Right lobe of liver (tissue), 6 donors: ENCODE results near the gene MAP7. TPM values are rescaled to one million over a fixed set of nuclear protein-coding genes. Genes with fewer than 3 reads are reported as not detected.
A peak's percentile ranks its signal among the peaks of the same experiment; 100 is the strongest.
"Not testable (repeated sequence)": the region's sequence is repeated elsewhere in the genome, so short reads cannot be mapped to it uniquely, and the experiment has no call there.

Experiments used
- ATAC-seq, 4 donors: fragments of 200-7000 bp; cut with Tn5 transposase; one replicate each; pipeline ENCODE4 v1.9.1; 2020; ENCODE audit warnings: mild to moderate bottlenecking in 4 of 4, moderate library complexity in 4 of 4
- DNase-seq, 3 donors: peaks; one replicate each; pipeline ENCODE4 v3.0.0-alpha.2; 2020
- H3K27ac ChIP-seq, 3 donors: fragments of 200-600 bp; one replicate each; pipeline ENCODE4 v1.8.0; 2022
- H3K27me3 ChIP-seq, 2 donors: fragments of 200-600 bp; one replicate each; pipeline ENCODE4 v1.8.0; 2022
- H3K36me3 ChIP-seq, 4 donors: fragments of 200-600 bp; sonication (generic) in 1 of 4; one replicate each; pipeline versions ENCODE4 v1.5.1 to v1.8.0; 2017 to 2022; ENCODE audit warnings: control low read depth in 1 of 4
- H3K4me1 ChIP-seq, 4 donors: fragments of 200-600 bp; sonication (generic) in 1 of 4; one replicate each; pipeline versions ENCODE4 v1.5.1 to v1.8.0; 2017 to 2022; ENCODE audit warnings: control low read depth in 1 of 4
- H3K4me3 ChIP-seq, 3 donors: fragments of 200-600 bp; one replicate each; pipeline ENCODE4 v1.8.0; 2022
- H3K9me3 ChIP-seq, 4 donors: fragments of 200-600 bp; sonication (generic) in 1 of 4; one replicate each; pipeline versions ENCODE4 v1.5.1 to v1.8.0; 2017 to 2022; ENCODE audit warnings: control low read depth in 1 of 4
- POLR2A ChIP-seq: fragments of 450-650 bp; IDR thresholded peaks from one replicate; pipeline ENCODE4 v1.6.1; 2017; ENCODE audit warnings: antibody characterized with exemption, mild to moderate bottlenecking
- WGBS: methylation state at CpG from one replicate; pipeline ENCODE4 v1.1.6; 2018; ENCODE audit warnings: low coverage, low lambda C conversion rate; ENCODE audit not compliant: insufficient coverage; ENCODE audit errors: missing lambda C conversion rate; 5-methylcytosine and 5-hydroxymethylcytosine counted together
- intact Hi-C, 2 donors: fragments of 100-400 bp; cut with DNase I; formaldehyde crosslinking; loops; one replicate each; pipeline versions ENCODE4 v1.11.2 to v1.14.1; 2022
- total RNA-seq, 6 experiments: library from RNA; depleted of rRNA in 2 of 6; stranded (reverse); fragments of >200 nt in 2 of 6; fragmentation: NEBNext Ultra II Directional in 3 of 6; extraction: Animal tissue kit (Norgen Biotek cat#: 25700) in 3 of 6; gene quantifications; one replicate each; pipeline versions ENCODE4 v1.1.0 to v1.2.4, GENCODE V29; 2016 to 2023
- TF ChIP-seq, protein P1 (sequence below), 4 donors: fragments of 200-600 bp in 3 of 4; fragments of 450-650 bp in 1 of 4; IDR thresholded peaks; one replicate each; pipeline versions ENCODE4 v1.5.1 to v1.8.0; 2016 to 2022; ENCODE audit warnings: antibody characterized with exemption in 4 of 4, mild to moderate bottlenecking in 2 of 4
- donor health status: DM: no; HTN: yes; CAD: no.
- donor health status: DM: no; HTN: no; CAD: no.
- donor health status: DM: no; HTN: no; CAD: no.
- donor health status: DM: no; HTN: yes; CAD: no.
- donor health status: DM: no; HTN: yes; CAD: no.

The MAP7 gene
- total RNA-seq, 6 experiments from 2014 or later, result 14.8 to 20.9 (median 17.9) TPM

DNA sequence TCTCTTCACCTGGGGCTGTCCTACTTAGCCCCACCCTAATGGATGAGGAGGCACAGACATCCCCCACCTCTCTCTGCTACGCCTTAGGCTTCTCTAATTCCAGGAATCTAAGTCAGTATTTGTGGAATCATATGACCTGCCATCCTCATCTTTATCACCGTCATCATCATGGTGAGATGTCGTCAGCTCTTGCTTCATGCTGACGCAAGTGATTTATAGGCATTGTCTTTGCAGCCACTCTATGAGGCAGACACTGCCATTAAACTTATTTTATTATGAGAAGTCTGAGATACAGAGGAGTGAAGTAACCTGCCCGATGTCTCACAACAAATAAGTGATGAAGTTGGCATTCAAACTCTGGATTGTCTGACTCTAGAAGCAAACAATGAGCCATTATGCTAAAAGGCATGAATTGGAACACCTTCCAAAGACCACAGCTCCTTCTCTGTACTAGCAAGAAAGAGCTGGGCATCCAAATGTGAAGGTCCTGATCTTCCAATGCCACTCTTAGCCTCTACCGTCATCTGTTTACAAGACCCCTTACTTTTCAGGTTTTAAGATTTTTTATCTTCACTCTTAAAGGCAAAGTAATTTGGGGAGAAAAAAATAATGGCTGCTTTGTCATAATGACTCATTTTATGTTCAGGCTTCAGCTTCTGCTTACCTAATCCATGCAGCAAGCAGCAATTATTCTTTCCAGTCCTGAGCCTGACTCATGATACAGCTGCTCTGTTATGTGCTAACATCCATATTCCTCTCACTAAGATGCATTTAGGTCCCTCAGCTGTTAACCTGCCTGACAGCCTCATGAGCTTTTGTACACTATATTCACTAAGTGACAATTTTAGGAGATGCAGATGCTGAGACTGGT lies 146.9 kb downstream of the MAP7 start:
- 84% methylated on average over 6 of the region's 6 CpGs for WGBS
- H3K27ac ChIP-seq, result no peak overlapping the region

GRCh38 chr6:136401749-136402148 lies 148.5 kb downstream of the MAP7 start:
- WGBS, result 90% methylated on average over 3 of the region's 3 CpGs
- no peaks in the 10 kb centered on the region for H3K27me3 ChIP-seq

More for the DNA sequence above, 146.9 kb downstream of the MAP7 start:
- ATAC-seq (peak in 1 of 4 donors; percentile 54), DNase-seq (no peak)
- Histone ChIP-seq H3K4me3 (no peak overlapping the region), H3K27me3 (no peaks in the 10 kb centered on the region), H3K9me3 (no peaks in the 10 kb centered on the region), H3K36me3 (no peaks in the 10 kb centered on the region), H3K4me1 (peaks cover 0 to 10% (median 4%) of the 10 kb centered on the region in 4 donors)
- TF ChIP-seq POLR2A, result no peak
- TF ChIP-seq, protein P1, sequence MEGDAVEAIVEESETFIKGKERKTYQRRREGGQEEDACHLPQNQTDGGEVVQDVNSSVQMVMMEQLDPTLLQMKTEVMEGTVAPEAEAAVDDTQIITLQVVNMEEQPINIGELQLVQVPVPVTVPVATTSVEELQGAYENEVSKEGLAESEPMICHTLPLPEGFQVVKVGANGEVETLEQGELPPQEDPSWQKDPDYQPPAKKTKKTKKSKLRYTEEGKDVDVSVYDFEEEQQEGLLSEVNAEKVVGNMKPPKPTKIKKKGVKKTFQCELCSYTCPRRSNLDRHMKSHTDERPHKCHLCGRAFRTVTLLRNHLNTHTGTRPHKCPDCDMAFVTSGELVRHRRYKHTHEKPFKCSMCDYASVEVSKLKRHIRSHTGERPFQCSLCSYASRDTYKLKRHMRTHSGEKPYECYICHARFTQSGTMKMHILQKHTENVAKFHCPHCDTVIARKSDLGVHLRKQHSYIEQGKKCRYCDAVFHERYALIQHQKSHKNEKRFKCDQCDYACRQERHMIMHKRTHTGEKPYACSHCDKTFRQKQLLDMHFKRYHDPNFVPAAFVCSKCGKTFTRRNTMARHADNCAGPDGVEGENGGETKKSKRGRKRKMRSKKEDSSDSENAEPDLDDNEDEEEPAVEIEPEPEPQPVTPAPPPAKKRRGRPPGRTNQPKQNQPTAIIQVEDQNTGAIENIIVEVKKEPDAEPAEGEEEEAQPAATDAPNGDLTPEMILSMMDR (IDR thresholded peaks at IDR 0.05), result no peak
- intact Hi-C loops, result no loop called here

DNA sequence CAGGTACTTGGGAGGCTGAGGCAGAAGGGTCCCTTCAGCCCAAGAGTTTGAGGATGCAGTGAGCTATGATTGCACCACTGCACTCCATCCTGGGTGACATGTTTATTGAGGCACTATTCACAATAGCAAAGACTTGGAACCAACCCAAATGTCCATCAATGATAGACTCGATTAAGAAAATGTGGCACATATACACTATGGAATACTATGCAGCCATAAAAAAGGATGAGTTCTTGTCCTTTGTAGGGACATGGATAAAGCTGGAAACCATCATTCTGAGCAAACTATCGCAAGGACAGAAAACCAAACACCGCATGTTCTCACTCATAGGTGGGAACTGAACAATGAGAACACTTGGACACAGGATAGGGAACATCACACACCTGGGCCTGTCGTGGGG lies 149.0 kb downstream of the MAP7 start:
- H3K9me3 ChIP-seq, intact Hi-C loops, H3K27ac ChIP-seq, DNase-seq, ATAC-seq, H3K27me3 ChIP-seq, H3K36me3 ChIP-seq, H3K4me1 ChIP-seq, H3K4me3 ChIP-seq: not testable (repeated sequence)
- 100% methylated on average over 1 of the region's 4 CpGs for WGBS

More at GRCh38 chr6:136401749-136402148, 148.5 kb downstream of the MAP7 start:
- Histone ChIP-seq H3K4me3 (no peak overlapping the region), H3K27ac (no peak overlapping the region), H3K4me1 (peaks cover 0 to 10% (median 4%) of the 10 kb centered on the region in 4 donors), H3K9me3 (no peaks in the 10 kb centered on the region), H3K36me3 (no peaks in the 10 kb centered on the region)
- no peak for TF ChIP-seq POLR2A
- TF ChIP-seq, protein P1 (IDR thresholded peaks at IDR 0.05), result no peak
- ATAC-seq (no peak), DNase-seq (no peak)
- intact Hi-C loops, result no loop called here

DNA sequence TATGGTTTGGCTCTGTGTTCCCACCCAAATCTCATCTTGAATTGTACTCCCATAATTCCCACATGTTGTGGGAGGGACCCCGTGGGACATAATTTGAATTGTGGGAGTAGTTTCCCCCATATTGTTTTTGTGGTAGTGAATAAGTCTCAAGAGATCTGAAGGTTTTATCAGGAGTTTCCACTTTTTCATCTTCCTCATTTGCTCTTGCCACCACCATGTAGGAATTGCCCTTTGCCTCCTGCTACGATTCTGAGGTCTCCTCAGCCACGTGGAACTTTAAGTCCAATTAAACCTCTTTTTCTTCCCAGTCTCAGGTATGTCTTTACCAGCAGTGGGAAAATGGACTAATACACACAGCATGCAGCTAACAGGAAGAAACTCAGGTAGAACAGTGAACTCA lies 151.8 kb downstream of the MAP7 start:
- Histone ChIP-seq H3K4me1 (no peaks in the 10 kb centered on the region), H3K4me3 (no peak overlapping the region), H3K9me3 (no peaks in the 10 kb centered on the region), H3K27ac (no peak overlapping the region), H3K27me3 (no peaks in the 10 kb centered on the region), H3K36me3 (no peaks in the 10 kb centered on the region)
- WGBS, result 82% methylated on average over 3 of the region's 3 CpGs
- TF ChIP-seq POLR2A, result no peak
- TF ChIP-seq, protein P1 (IDR thresholded peaks at IDR 0.05), result no peak
- DNase-seq (no peak), ATAC-seq (no peak)
- intact Hi-C loops, result no loop called here

- DNase-seq, result no peak
- Histone ChIP-seq H3K4me1 (no peaks in the 10 kb centered on the region), H3K27me3 (no peaks in the 10 kb centered on the region), H3K9me3 (no peaks in the 10 kb centered on the region), H3K27ac (no peak overlapping the region), H3K4me3 (no peak overlapping the region), H3K36me3 (no peaks in the 10 kb centered on the region)
- ATAC-seq, result peak; percentile 52 to 86 (median 67)
- intact Hi-C loops, result no loop called here
- TF ChIP-seq, protein P1 (IDR thresholded peaks at IDR 0.05), result no peak
- no peak for TF ChIP-seq POLR2A
- WGBS, result 83% methylated on average over 1 of the region's 1 CpG
Observed at GRCh38 chr6:136396908-136397307, 153.3 kb downstream of the MAP7 start.

- intact Hi-C loops, H3K4me3 ChIP-seq, H3K36me3 ChIP-seq, ATAC-seq, H3K9me3 ChIP-seq, H3K27me3 ChIP-seq, DNase-seq, H3K27ac ChIP-seq, H3K4me1 ChIP-seq: not testable (repeated sequence)
- WGBS, result 82% methylated on average over 1 of the region's 2 CpGs
Observed at GRCh38 chr6:136390959-136391358, 159.3 kb downstream of the MAP7 start.
